Activated CD4-positive, alpha-beta T cell treated with anti-CD3 and anti-CD28 coated beads for 48 hours (primary cell): ENCODE measurements around the gene SLC26A3.

Experiments used
- DNase-seq: peaks from one replicate; pipeline ENCODE4 v3.0.0-alpha.2; 2020

SLC26A3 gene

GRCh38 chr7:107815254-107815882, 12.3 kb upstream of the SLC26A3 start:
- peak; percentile 39 for DNase-seq

GRCh38 chr7:107813524-107813923, 10.5 kb upstream of the SLC26A3 start:
- DNase-seq: peak; percentile 69

GRCh38 chr7:107811934-107812333, 8.9 kb upstream of the SLC26A3 start:
- no peak for DNase-seq

- peak; percentile 13 for DNase-seq
Measured at GRCh38 chr7:107810626-107811025, 7.6 kb upstream of the SLC26A3 start.

GRCh38 chr7:107809179-107809578, 6.2 kb upstream of the SLC26A3 start:
- no peak for DNase-seq

- no peak for DNase-seq
Measured at GRCh38 chr7:107799647-107800264, 3.3 kb downstream of the SLC26A3 start.

- DNase-seq: no peak
Measured at GRCh38 chr7:107792364-107792763, 10.7 kb downstream of the SLC26A3 start.

- DNase-seq: no peak
Measured at GRCh38 chr7:107789647-107790046, 13.4 kb downstream of the SLC26A3 start.

GRCh38 chr7:107788662-107789061, 14.4 kb downstream of the SLC26A3 start:
- DNase-seq: no peak

- DNase-seq: no peak
Measured at GRCh38 chr7:107788216-107788615, 14.8 kb downstream of the SLC26A3 start.

- no peak for DNase-seq
Measured at GRCh38 chr7:107785926-107786325, 17.1 kb downstream of the SLC26A3 start.

GRCh38 chr7:107785170-107785569, 17.9 kb downstream of the SLC26A3 start:
- DNase-seq: no peak

- DNase-seq: no peak
Measured at GRCh38 chr7:107783648-107784047, 19.4 kb downstream of the SLC26A3 start.

- DNase-seq: no peak
Measured at GRCh38 chr7:107782374-107782773, 20.6 kb downstream of the SLC26A3 start.

- no peak for DNase-seq
Measured at GRCh38 chr7:107779647-107780099, 23.4 kb downstream of the SLC26A3 start.

GRCh38 chr7:107778283-107778682, 24.7 kb downstream of the SLC26A3 start:
- no peak for DNase-seq

- no peak for DNase-seq
Measured at GRCh38 chr7:107777702-107778101, 25.3 kb downstream of the SLC26A3 start.

GRCh38 chr7:107773027-107773426, 30.0 kb downstream of the SLC26A3 start:
- no peak for DNase-seq

- DNase-seq: no peak
Measured at GRCh38 chr7:107768263-107768662, 34.8 kb downstream of the SLC26A3 start.

- DNase-seq: no peak
Measured at GRCh38 chr7:107767391-107767790, 35.6 kb downstream of the SLC26A3 start.

GRCh38 chr7:107758667-107759066, 44.4 kb downstream of the SLC26A3 start:
- no peak for DNase-seq

GRCh38 chr7:107754642-107755041, 48.4 kb downstream of the SLC26A3 start:
- DNase-seq: no peak

- DNase-seq: no peak
Measured at GRCh38 chr7:107751113-107751512, 51.9 kb downstream of the SLC26A3 start.

GRCh38 chr7:107746006-107746405, 57.0 kb downstream of the SLC26A3 start:
- no peak for DNase-seq

GRCh38 chr7:107744345-107744750, 58.7 kb downstream of the SLC26A3 start:
- no peak for DNase-seq
